ENCODE data around the gene CTAGE9.

Gene CTAGE9

GRCh38 chr6:131727467-131727866 lies 16.6 kb upstream of the CTAGE9 start:
- H3K4me1 ChIP-seq (ENCODE audit: insufficient read depth, low read length, poor library complexity, severe bottlenecking), result no peaks in the 10 kb centered on the region

GRCh38 chr6:131724114-131724513 lies 13.3 kb upstream of the CTAGE9 start:
- TF ChIP-seq EZH2phosphoT487 (IDR thresholded peaks at IDR 0.05; ENCODE audit: borderline replicate concordance), result no peak
- no peak for TF ChIP-seq CTCF (conservative IDR thresholded peaks at IDR 0.05; ENCODE audit: low read length)
- no peaks in the 10 kb centered on the region for H3K27me3 ChIP-seq (ENCODE audit: insufficient read depth, low read length, poor library complexity, severe bottlenecking)
- no peaks in the 10 kb centered on the region for H3K9me3 ChIP-seq (ENCODE audit: insufficient read depth, low read depth, low read length)
- H2AFZ ChIP-seq (ENCODE audit: low read length), result no peak overlapping the region
- no peaks in the 10 kb centered on the region for H3K36me3 ChIP-seq (ENCODE audit: insufficient read depth, low read length)
- no peaks in the 10 kb centered on the region for H3K9me2 ChIP-seq (replicated peaks; ENCODE audit: low read depth, low read length)
- no peaks in the 10 kb centered on the region for H3K79me2 ChIP-seq (ENCODE audit: insufficient read depth, low read length)
- H3K4me3 ChIP-seq (ENCODE audit: low read length, poor library complexity, severe bottlenecking), result no peak overlapping the region
- H3K4me2 ChIP-seq (ENCODE audit: low read depth, low read length, poor library complexity, severe bottlenecking), result no peak overlapping the region
- H3K4me1 ChIP-seq (ENCODE audit: insufficient read depth, low read length, poor library complexity, severe bottlenecking), result no peaks in the 10 kb centered on the region
- H4K20me1 ChIP-seq (ENCODE audit: insufficient read depth, low read length, poor library complexity, severe bottlenecking), result no peaks in the 10 kb centered on the region
- no peak overlapping the region for H3K9ac ChIP-seq (ENCODE audit: low read depth, low read length, poor library complexity, severe bottlenecking)
- H3F3A ChIP-seq (ENCODE audit: low read depth), result no peaks in the 10 kb centered on the region

More at GRCh38 chr6:131727467-131727866, 16.6 kb upstream of the CTAGE9 start:
- Histone ChIP-seq H2AFZ (ENCODE audit: low read length) (no peak overlapping the region), H3K36me3 (ENCODE audit: insufficient read depth, low read length) (no peaks in the 10 kb centered on the region), H3K4me3 (ENCODE audit: low read length, poor library complexity, severe bottlenecking) (no peak overlapping the region), H3K9ac (ENCODE audit: low read depth, low read length, poor library complexity, severe bottlenecking) (no peak overlapping the region), H3K9me2 (replicated peaks; ENCODE audit: low read depth, low read length) (no peaks in the 10 kb centered on the region), H3K79me2 (ENCODE audit: insufficient read depth, low read length) (no peaks in the 10 kb centered on the region), H3K4me2 (ENCODE audit: low read depth, low read length, poor library complexity, severe bottlenecking) (no peak overlapping the region), H4K20me1 (ENCODE audit: insufficient read depth, low read length, poor library complexity, severe bottlenecking) (no peaks in the 10 kb centered on the region), H3K9me3 (ENCODE audit: insufficient read depth, low read depth, low read length) (no peaks in the 10 kb centered on the region), H3K27me3 (ENCODE audit: insufficient read depth, low read length, poor library complexity, severe bottlenecking) (no peaks in the 10 kb centered on the region), H3F3A (ENCODE audit: low read depth) (no peaks in the 10 kb centered on the region)
- no peak for TF ChIP-seq CTCF (conservative IDR thresholded peaks at IDR 0.05; ENCODE audit: low read length)
- no peak for TF ChIP-seq EZH2phosphoT487 (IDR thresholded peaks at IDR 0.05; ENCODE audit: borderline replicate concordance)

- Histone ChIP-seq H3K36me3 (ENCODE audit: insufficient read depth, low read length) (no peaks in the 10 kb centered on the region), H3K9me3 (ENCODE audit: insufficient read depth, low read depth, low read length) (no peaks in the 10 kb centered on the region)
Observed at GRCh38 chr6:131721161-131721560, 10.3 kb upstream of the CTAGE9 start.

More at GRCh38 chr6:131721161-131721560, 10.3 kb upstream of the CTAGE9 start:
- H3K79me2 ChIP-seq (ENCODE audit: insufficient read depth, low read length), result no peaks in the 10 kb centered on the region
- H3K9ac ChIP-seq (ENCODE audit: low read depth, low read length, poor library complexity, severe bottlenecking), result no peak overlapping the region
- H3K4me1 ChIP-seq (ENCODE audit: insufficient read depth, low read length, poor library complexity, severe bottlenecking), result no peaks in the 10 kb centered on the region
- H3K4me2 ChIP-seq (ENCODE audit: low read depth, low read length, poor library complexity, severe bottlenecking), result no peak overlapping the region
- H2AFZ ChIP-seq (ENCODE audit: low read length), result no peak overlapping the region
- TF ChIP-seq EZH2phosphoT487 (IDR thresholded peaks at IDR 0.05; ENCODE audit: borderline replicate concordance) (no peak), CTCF (conservative IDR thresholded peaks at IDR 0.05; ENCODE audit: low read length) (no peak)
- no peaks in the 10 kb centered on the region for H3K9me2 ChIP-seq (replicated peaks; ENCODE audit: low read depth, low read length)
- no peaks in the 10 kb centered on the region for H3K27me3 ChIP-seq (ENCODE audit: insufficient read depth, low read length, poor library complexity, severe bottlenecking)
- no peak overlapping the region for H3K4me3 ChIP-seq (ENCODE audit: low read length, poor library complexity, severe bottlenecking)
- H3F3A ChIP-seq (ENCODE audit: low read depth), result no peaks in the 10 kb centered on the region
- no peaks in the 10 kb centered on the region for H4K20me1 ChIP-seq (ENCODE audit: insufficient read depth, low read length, poor library complexity, severe bottlenecking)
